CD4-positive, alpha-beta T cell treated with Interleukin-10 for 1 hour (primary cell): ENCODE measurements around the gene CWC22.
A peak's percentile ranks its signal among the peaks of the same experiment; 100 is the strongest.
"Not testable (repeated sequence)": the region's sequence is repeated elsewhere in the genome, so short reads cannot be mapped to it uniquely, and the experiment has no call there.

Experiments used
- DNase-seq: peaks from one replicate; pipeline ENCODE4 v3.0.0-alpha.2; 2020

Gene CWC22

GRCh38 chr2:180006781-180007579, at the start of gene CWC22:
Gene CWC22, minus strand, starts transcription at chr2:180007297. Its CDS starts 13,956 bp downstream, at chr2:179993341.
- peak; percentile 93 for DNase-seq

GRCh38 chr2:180056367-180057118, 49.4 kb upstream of the CWC22 start:
- DNase-seq = no peak

GRCh38 chr2:180054576-180054975, 47.5 kb upstream of the CWC22 start:
- not testable (repeated sequence) for DNase-seq

GRCh38 chr2:180050246-180050645, 43.1 kb upstream of the CWC22 start:
- DNase-seq = no peak

GRCh38 chr2:180048251-180048650, 41.2 kb upstream of the CWC22 start:
- no peak for DNase-seq

- DNase-seq = no peak
Measured at GRCh38 chr2:180046776-180047175, 39.7 kb upstream of the CWC22 start.

GRCh38 chr2:180046202-180046601, 39.1 kb upstream of the CWC22 start:
- DNase-seq = no peak

GRCh38 chr2:180040146-180040925, 33.2 kb upstream of the CWC22 start:
- no peak for DNase-seq

- no peak for DNase-seq
Measured at GRCh38 chr2:180038997-180039396, 31.9 kb upstream of the CWC22 start.

GRCh38 chr2:180033993-180034894, 27.1 kb upstream of the CWC22 start:
- no peak for DNase-seq

GRCh38 chr2:180029575-180029974, 22.5 kb upstream of the CWC22 start:
- no peak for DNase-seq

- DNase-seq = no peak
Measured at GRCh38 chr2:180021850-180022249, 14.8 kb upstream of the CWC22 start.

- no peak for DNase-seq
Measured at GRCh38 chr2:180017784-180018183, 10.7 kb upstream of the CWC22 start.

GRCh38 chr2:180016937-180017336, 9.8 kb upstream of the CWC22 start:
- DNase-seq = no peak

- DNase-seq = no peak
Measured at GRCh38 chr2:180015951-180016709, 9.0 kb upstream of the CWC22 start.

- no peak for DNase-seq
Measured at GRCh38 chr2:180012523-180012922, 5.4 kb upstream of the CWC22 start.

- no peak for DNase-seq
Measured at GRCh38 chr2:180010701-180011100, 3.6 kb upstream of the CWC22 start.

GRCh38 chr2:180006231-180006630, 866 bp downstream of the CWC22 start:
- DNase-seq = no peak

- not testable (repeated sequence) for DNase-seq
Measured at GRCh38 chr2:180005465-180005864, 1.6 kb downstream of the CWC22 start.

GRCh38 chr2:180004731-180005130, 2.4 kb downstream of the CWC22 start:
- DNase-seq = no peak

- DNase-seq = no peak
Measured at GRCh38 chr2:180003559-180003958, 3.5 kb downstream of the CWC22 start.

- no peak for DNase-seq
Measured at GRCh38 chr2:180003073-180003472, 4.0 kb downstream of the CWC22 start.
